HG02610 (cell line): ENCODE results near the gene GBX1.

Experiments
- ATAC-seq: cut with Tn5 transposase; IDR thresholded peaks from one replicate; pipeline ENCODE4 v1.9.1; 2021; ENCODE audit warnings: mild to moderate bottlenecking, moderate library complexity; ENCODE audit not compliant: unreplicated experiment

Gene GBX1

GRCh38 chr7:151194188-151194587 lies 26.7 kb upstream of the GBX1 start:
- no peak for ATAC-seq

- ATAC-seq: no peak
Measured at GRCh38 chr7:151193203-151193978, 25.9 kb upstream of the GBX1 start.

- no peak for ATAC-seq
Measured at GRCh38 chr7:151192002-151192539, 24.6 kb upstream of the GBX1 start.

- ATAC-seq: no peak
Measured at GRCh38 chr7:151191544-151191943, 24.1 kb upstream of the GBX1 start.

GRCh38 chr7:151189038-151189437 lies 21.5 kb upstream of the GBX1 start:
- no peak for ATAC-seq

- no peak for ATAC-seq
Measured at GRCh38 chr7:151188252-151188542, 20.7 kb upstream of the GBX1 start.

GRCh38 chr7:151187409-151188251 lies 20.1 kb upstream of the GBX1 start:
- no peak for ATAC-seq

- ATAC-seq: no peak
Measured at GRCh38 chr7:151186640-151187408, 19.3 kb upstream of the GBX1 start, which contains the start of gene ASB10. ASB10 (minus strand) TSS chr7:151187250; CDS start chr7:151187130, 120 bp downstream.

GRCh38 chr7:151185762-151186639 lies 18.5 kb upstream of the GBX1 start:
- no peak for ATAC-seq

- ATAC-seq: no peak
Measured at GRCh38 chr7:151181011-151181431, 13.5 kb upstream of the GBX1 start.

GRCh38 chr7:151179946-151180345 lies 12.5 kb upstream of the GBX1 start:
- no peak for ATAC-seq

GRCh38 chr7:151179287-151179860 lies 11.9 kb upstream of the GBX1 start:
- ATAC-seq: no peak

- ATAC-seq: no peak
Measured at GRCh38 chr7:151178831-151179230, 11.3 kb upstream of the GBX1 start.

- no peak for ATAC-seq
Measured at GRCh38 chr7:151178236-151178635, 10.7 kb upstream of the GBX1 start.

- ATAC-seq: no peak
Measured at GRCh38 chr7:151177310-151177709, 9.8 kb upstream of the GBX1 start.

GRCh38 chr7:151176401-151176800 lies 8.9 kb upstream of the GBX1 start:
- ATAC-seq: no peak

- ATAC-seq: no peak
Measured at GRCh38 chr7:151175793-151176311, 8.4 kb upstream of the GBX1 start.

GRCh38 chr7:151175047-151175792 lies 7.7 kb upstream of the GBX1 start:
- ATAC-seq: no peak
